HL-60 (cell line): ENCODE results near the gene SMG6.

Source experiments
- DNase-seq, 2 experiments: peaks; one replicate each; pipeline ENCODE4 v3.0.0-alpha.2; 2010 to 2020; ENCODE audit warnings: low read depth in 1 of 2, low spot score in 1 of 2
- H3K27ac ChIP-seq: fragments of 250-450 bp; sonication (Bioruptor Pico); replicated peaks from 2 replicates; pipeline ENCODE4 v1.5.1; 2020; ENCODE audit warnings: mild to moderate bottlenecking, moderate library complexity
- H3K27me3 ChIP-seq: fragments of 250-450 bp; sonication (Bioruptor Pico); 2 replicates; pipeline ENCODE4 v1.5.1; 2021; ENCODE audit warnings: mild to moderate bottlenecking, moderate library complexity; ENCODE audit not compliant: insufficient read depth, poor library complexity, severe bottlenecking
- H3K4me3 ChIP-seq: replicated peaks from 2 replicates; pipeline ENCODE4 v1.5.1; 2011; ENCODE audit warnings: mild to moderate bottlenecking, control low read depth, low read length; ENCODE audit not compliant: insufficient read depth
- GABPA ChIP-seq: IDR thresholded peaks from 2 replicates; pipeline ENCODE4 v1.6.1; 2012; ENCODE audit warnings: low read depth
- POLR2AphosphoS5 ChIP-seq: IDR thresholded peaks from 2 replicates; pipeline ENCODE4 v1.6.1; 2012; ENCODE audit warnings: low read depth
- SPI1 ChIP-seq: IDR thresholded peaks from 2 replicates; pipeline ENCODE4 v1.6.1; 2012; ENCODE audit warnings: low read depth, mild to moderate bottlenecking, borderline replicate concordance
- TF ChIP-seq, protein P1 (sequence below): IDR thresholded peaks from 2 replicates; pipeline ENCODE4 v1.6.1; 2012; ENCODE audit warnings: low read depth; ENCODE audit not compliant: insufficient replicate concordance
- TF ChIP-seq, protein P2 (sequence below): IDR thresholded peaks from one replicate; pipeline ENCODE4 v1.5.1; 2011; ENCODE audit warnings: low read length, control low read depth, inconsistent platforms; ENCODE audit not compliant: insufficient read depth

The SMG6 gene

DNA sequence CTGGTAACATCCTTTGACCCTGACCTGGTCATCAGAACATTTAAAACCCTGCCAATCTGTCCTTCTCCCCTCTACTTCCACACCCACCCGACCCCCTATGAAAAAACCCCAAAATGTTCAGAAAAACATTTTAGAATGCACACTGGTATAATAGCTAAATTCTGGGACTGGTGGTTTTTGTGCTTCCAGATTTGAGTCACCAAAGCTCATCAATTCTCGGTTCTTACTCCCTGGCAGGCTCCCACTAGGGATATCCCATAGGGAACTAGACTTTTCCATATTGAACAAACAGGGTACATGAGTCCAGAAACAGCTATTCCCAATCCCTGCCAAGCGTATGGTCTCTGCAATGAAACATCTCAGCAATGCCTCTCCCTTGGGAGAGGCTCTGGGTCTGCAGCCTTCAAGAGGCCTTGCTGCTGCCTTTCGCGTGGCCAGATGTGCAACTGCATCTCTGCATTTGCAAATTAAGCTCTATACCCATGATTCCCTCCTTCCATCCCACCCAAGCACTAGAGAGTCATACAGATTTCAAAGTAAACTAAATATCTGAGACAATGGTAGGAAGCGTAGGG lies 67.7 kb downstream of the SMG6 start:
- no peak for DNase-seq
- TF ChIP-seq, protein P1, sequence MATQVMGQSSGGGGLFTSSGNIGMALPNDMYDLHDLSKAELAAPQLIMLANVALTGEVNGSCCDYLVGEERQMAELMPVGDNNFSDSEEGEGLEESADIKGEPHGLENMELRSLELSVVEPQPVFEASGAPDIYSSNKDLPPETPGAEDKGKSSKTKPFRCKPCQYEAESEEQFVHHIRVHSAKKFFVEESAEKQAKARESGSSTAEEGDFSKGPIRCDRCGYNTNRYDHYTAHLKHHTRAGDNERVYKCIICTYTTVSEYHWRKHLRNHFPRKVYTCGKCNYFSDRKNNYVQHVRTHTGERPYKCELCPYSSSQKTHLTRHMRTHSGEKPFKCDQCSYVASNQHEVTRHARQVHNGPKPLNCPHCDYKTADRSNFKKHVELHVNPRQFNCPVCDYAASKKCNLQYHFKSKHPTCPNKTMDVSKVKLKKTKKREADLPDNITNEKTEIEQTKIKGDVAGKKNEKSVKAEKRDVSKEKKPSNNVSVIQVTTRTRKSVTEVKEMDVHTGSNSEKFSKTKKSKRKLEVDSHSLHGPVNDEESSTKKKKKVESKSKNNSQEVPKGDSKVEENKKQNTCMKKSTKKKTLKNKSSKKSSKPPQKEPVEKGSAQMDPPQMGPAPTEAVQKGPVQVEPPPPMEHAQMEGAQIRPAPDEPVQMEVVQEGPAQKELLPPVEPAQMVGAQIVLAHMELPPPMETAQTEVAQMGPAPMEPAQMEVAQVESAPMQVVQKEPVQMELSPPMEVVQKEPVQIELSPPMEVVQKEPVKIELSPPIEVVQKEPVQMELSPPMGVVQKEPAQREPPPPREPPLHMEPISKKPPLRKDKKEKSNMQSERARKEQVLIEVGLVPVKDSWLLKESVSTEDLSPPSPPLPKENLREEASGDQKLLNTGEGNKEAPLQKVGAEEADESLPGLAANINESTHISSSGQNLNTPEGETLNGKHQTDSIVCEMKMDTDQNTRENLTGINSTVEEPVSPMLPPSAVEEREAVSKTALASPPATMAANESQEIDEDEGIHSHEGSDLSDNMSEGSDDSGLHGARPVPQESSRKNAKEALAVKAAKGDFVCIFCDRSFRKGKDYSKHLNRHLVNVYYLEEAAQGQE, result no peak
- TF ChIP-seq POLR2AphosphoS5, result no peak
- TF ChIP-seq SPI1, result no peak
- no peak for TF ChIP-seq GABPA
- TF ChIP-seq, protein P2, sequence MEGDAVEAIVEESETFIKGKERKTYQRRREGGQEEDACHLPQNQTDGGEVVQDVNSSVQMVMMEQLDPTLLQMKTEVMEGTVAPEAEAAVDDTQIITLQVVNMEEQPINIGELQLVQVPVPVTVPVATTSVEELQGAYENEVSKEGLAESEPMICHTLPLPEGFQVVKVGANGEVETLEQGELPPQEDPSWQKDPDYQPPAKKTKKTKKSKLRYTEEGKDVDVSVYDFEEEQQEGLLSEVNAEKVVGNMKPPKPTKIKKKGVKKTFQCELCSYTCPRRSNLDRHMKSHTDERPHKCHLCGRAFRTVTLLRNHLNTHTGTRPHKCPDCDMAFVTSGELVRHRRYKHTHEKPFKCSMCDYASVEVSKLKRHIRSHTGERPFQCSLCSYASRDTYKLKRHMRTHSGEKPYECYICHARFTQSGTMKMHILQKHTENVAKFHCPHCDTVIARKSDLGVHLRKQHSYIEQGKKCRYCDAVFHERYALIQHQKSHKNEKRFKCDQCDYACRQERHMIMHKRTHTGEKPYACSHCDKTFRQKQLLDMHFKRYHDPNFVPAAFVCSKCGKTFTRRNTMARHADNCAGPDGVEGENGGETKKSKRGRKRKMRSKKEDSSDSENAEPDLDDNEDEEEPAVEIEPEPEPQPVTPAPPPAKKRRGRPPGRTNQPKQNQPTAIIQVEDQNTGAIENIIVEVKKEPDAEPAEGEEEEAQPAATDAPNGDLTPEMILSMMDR, result no peak
- Histone ChIP-seq H3K27me3 (no peaks in the 10 kb centered on the region), H3K27ac (no peak overlapping the region), H3K4me3 (no peak overlapping the region)

DNA sequence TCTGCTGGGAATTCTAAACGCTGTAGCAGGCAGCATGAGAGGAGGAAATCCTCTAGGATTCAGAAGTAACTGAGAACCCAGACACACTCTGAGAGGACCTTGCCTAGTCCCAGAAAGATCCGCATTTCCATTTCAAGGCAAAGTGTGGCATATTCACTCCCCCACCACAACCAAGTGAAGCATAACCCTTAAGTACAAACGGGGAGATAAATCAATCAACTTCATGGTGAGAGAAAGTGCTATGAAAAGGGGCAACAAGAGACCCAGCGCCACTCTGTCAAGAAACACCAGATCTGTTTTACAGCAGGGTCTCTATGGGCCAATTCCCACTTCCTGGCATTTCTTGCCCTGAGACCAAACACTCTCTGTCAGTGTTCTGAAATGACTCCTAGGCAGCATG lies 68.3 kb downstream of the SMG6 start:
- Histone ChIP-seq H3K27me3 (no peaks in the 10 kb centered on the region), H3K27ac (no peak overlapping the region), H3K4me3 (no peak overlapping the region)
- no peak for DNase-seq
- TF ChIP-seq, protein P2, result no peak
- TF ChIP-seq POLR2AphosphoS5 (no peak), GABPA (no peak), SPI1 (no peak)
- TF ChIP-seq, protein P1, result no peak

DNA sequence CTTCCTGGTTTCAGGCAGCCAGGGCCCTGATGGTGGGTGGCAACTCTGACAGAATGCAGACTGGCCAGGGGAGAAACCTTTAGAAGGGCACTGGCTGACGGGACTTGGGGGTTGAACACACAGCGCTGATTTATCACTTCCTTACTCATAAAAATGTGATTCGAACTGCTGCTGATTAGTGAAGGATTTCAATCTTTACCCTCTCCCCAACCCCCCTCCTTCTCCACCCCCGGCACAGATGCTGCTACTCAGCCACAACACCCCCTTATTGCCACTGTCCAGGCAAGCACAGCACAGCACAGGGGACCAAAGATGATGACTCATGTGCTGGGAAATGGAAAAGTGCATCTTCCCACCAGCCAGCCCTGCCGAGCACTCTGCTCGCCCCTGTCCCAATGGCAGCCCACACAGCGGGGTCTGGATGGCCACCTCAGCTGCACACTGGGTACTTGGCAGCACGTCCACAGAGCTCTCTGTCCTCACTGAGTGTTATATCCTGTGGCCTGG lies 70.1 kb downstream of the SMG6 start:
- Histone ChIP-seq H3K4me3 (no peak overlapping the region), H3K27me3 (no peaks in the 10 kb centered on the region), H3K27ac (no peak overlapping the region)
- TF ChIP-seq, protein P2, result no peak
- TF ChIP-seq GABPA (no peak), SPI1 (no peak), POLR2AphosphoS5 (no peak)
- TF ChIP-seq, protein P1, result no peak
- DNase-seq, result no peak
